ENCODE data around the gene EMC9.

DNA sequence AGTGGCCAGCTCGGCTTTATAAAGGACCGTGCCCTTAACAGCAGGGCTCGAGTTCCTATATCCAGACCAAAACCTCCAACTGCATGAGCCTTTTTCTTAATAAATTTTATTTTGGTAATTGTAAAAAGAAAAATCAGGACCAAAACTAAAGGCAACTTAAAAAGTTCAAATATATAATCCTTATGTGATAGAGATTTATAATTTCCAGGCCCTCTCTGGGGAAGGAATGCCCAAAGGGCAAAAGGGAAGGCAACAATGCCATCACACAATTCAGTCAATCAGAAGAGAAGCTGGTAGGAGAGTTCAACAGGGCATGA, 47.6 kb upstream of the EMC9 start:
- no peak for TF ChIP-seq SIN3A (IDR thresholded peaks at IDR 0.05; ENCODE audit: borderline replicate concordance, insufficient read depth, low read length)
- TF ChIP-seq TAF1 (IDR thresholded peaks at IDR 0.05; ENCODE audit: borderline replicate concordance, insufficient read depth, low read length) = no peak
- TF ChIP-seq, protein P1, sequence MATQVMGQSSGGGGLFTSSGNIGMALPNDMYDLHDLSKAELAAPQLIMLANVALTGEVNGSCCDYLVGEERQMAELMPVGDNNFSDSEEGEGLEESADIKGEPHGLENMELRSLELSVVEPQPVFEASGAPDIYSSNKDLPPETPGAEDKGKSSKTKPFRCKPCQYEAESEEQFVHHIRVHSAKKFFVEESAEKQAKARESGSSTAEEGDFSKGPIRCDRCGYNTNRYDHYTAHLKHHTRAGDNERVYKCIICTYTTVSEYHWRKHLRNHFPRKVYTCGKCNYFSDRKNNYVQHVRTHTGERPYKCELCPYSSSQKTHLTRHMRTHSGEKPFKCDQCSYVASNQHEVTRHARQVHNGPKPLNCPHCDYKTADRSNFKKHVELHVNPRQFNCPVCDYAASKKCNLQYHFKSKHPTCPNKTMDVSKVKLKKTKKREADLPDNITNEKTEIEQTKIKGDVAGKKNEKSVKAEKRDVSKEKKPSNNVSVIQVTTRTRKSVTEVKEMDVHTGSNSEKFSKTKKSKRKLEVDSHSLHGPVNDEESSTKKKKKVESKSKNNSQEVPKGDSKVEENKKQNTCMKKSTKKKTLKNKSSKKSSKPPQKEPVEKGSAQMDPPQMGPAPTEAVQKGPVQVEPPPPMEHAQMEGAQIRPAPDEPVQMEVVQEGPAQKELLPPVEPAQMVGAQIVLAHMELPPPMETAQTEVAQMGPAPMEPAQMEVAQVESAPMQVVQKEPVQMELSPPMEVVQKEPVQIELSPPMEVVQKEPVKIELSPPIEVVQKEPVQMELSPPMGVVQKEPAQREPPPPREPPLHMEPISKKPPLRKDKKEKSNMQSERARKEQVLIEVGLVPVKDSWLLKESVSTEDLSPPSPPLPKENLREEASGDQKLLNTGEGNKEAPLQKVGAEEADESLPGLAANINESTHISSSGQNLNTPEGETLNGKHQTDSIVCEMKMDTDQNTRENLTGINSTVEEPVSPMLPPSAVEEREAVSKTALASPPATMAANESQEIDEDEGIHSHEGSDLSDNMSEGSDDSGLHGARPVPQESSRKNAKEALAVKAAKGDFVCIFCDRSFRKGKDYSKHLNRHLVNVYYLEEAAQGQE (IDR thresholded peaks at IDR 0.05; ENCODE audit: insufficient read depth in 1 of 2, low read depth in 2 of 2, low read length in 2 of 2) = no peak
- no peak for TF ChIP-seq POLR2AphosphoS5 (IDR thresholded peaks at IDR 0.05; ENCODE audit: low read depth, low read length)
- no peak for TF ChIP-seq FOXP2 (optimal IDR thresholded peaks at IDR 0.05; ENCODE audit: borderline replicate concordance, extremely low read depth, extremely low read length, insufficient read depth)

Data from PFSK-1 (cell line).